ENCODE data around the gene MYH10.
"Not testable (repeated sequence)": the region's sequence is repeated elsewhere in the genome, so short reads cannot be mapped to it uniquely, and the experiment has no call there.

GRCh38 chr17:8539976-8540375 is 90.5 kb downstream of the MYH10 start:
- not testable (repeated sequence) for TF ChIP-seq POLR2AphosphoS5 (IDR thresholded peaks at IDR 0.05; ENCODE audit: low read depth, low read length); POLR2A (IDR thresholded peaks at IDR 0.05; ENCODE audit: low read depth, low read length); PAX5 (IDR thresholded peaks at IDR 0.05; ENCODE audit: insufficient read depth, low read length, severe bottlenecking); TAF1 (IDR thresholded peaks at IDR 0.05; ENCODE audit: low read depth, low read length); SPI1 (IDR thresholded peaks at IDR 0.05; ENCODE audit: low read depth, low read length)

Measured in GM12891 (cell line).